GM04503 (cell line): Measurements from ENCODE around the gene CTXND2.
"Not testable (repeated sequence)": the region's sequence is repeated elsewhere in the genome, so short reads cannot be mapped to it uniquely, and the experiment has no call there.

Experiments
- DNase-seq: peaks from one replicate; pipeline ENCODE4 v3.0.0-alpha.2; 2012; ENCODE audit warnings: low read depth

CTXND2 gene

DNA sequence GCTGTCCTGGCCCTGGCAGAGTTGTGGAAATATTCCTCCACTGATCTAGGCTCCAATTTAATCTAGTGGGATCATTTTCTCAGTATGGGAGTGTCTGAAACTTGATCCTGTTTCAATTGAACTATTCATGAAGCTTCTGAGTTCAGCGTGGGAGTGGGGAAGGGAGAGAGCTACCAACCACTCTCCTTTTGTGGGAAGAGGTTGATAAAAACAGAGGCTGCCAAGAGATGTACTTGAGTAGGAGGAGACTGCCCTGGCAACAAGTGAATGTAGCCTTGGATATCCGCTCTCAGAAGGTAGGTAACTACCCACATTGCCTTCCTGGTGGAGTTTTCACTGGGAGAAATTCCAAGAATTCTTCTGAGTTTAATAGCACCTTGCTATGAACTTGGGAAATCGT is at the start of gene CTXND2:
Gene CTXND2, plus strand, starts transcription at position 119 of the 400 bp plus-strand sequence. CDS start 25,179 bp downstream, outside the sequence.
- DNase-seq = no peak

DNA sequence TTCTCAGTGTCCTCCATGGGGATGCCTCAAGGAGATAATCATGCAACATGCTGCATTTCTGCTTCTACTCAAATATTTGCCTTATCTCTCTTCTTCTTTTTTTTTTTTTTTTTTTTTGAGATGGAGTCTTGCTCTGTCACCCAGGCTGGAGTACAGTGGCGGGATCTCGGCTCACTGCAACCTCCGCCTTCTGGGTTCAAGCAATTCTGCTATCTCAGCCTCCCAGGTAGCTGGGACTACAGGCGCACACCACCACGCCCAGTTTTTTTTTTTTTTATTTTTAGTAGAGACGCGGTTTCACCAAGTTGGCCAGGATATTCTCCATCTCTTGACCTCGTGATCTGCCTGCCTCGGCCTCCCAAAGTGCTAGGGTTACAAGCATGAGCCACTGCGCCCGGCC is 46.1 kb upstream of the CTXND2 start:
- DNase-seq = not testable (repeated sequence)

DNA sequence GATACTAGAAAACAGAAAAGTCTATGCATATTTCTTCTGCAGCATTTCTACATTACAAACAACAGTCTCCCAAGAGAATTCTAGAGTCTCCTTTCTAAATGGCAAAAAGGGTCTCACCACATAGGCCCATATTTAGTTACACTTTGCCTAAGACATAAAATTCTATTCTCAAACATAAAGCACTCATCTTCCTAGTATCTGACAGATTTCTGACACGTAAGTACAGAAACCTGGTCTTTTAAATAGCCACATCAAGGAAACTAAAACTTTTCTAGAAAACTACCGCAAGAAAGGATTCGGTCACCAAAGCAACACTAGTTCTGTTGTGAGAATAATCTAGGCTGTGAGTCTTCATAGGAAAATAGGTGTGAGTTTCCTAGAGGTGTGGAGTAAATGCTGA is 45.3 kb upstream of the CTXND2 start:
- no peak for DNase-seq

DNA sequence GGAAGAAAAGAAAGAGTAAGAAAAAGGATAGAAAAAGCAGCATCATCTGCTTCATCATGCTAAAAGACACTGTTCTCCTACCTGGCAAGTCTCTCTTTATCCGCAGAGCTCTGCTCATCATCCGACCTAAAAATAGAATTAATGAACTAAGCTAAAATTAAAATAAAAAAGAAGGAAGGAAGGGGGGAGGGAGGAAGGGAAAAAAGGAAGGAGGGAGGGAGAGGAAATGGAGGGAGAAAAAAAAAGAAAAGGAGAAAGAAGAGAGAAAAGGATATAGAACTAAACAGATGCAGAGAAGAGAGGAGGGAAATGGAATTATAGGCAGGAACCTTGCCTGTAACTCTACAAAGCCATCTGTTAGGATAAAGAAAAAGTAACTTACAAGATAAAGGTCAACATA is 44.6 kb upstream of the CTXND2 start:
- no peak for DNase-seq

DNA sequence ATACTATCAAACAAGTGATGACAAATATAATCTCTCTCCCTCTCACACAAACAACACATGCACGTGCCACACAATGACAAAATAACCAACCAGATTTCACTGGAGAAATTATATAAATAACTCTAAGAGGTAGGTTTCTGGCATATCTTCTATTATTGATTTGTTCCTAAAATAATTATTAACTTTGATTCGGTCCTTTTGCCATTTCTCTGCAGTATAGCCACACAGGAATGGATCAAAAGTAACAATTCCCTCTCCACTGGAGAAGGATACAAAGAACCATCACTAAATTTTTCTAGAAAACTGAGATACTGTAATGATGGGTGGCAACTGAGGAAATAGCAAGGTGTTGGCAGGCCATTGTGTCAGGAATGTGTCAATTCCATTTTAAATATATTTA is 44.0 kb upstream of the CTXND2 start:
- no peak for DNase-seq

DNA sequence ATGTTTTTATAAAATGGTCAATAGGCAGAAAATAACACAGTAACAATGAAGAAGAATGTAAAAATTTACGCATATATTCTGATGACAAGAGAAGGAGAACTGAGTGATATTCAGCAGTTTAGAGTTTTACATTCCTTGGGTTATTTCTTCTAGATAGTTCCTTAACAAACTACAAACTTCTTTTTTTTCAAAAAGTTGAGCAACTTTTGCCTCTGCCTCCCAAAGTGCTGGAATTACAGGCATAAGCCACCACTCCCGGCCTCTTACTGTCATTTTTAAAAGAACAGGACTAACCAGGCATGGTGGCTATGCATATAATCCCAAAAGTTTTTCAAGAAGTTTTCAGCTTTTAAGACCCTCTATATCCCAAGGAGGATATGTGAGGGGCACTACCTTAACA is 43.5 kb upstream of the CTXND2 start:
- no peak for DNase-seq

DNA sequence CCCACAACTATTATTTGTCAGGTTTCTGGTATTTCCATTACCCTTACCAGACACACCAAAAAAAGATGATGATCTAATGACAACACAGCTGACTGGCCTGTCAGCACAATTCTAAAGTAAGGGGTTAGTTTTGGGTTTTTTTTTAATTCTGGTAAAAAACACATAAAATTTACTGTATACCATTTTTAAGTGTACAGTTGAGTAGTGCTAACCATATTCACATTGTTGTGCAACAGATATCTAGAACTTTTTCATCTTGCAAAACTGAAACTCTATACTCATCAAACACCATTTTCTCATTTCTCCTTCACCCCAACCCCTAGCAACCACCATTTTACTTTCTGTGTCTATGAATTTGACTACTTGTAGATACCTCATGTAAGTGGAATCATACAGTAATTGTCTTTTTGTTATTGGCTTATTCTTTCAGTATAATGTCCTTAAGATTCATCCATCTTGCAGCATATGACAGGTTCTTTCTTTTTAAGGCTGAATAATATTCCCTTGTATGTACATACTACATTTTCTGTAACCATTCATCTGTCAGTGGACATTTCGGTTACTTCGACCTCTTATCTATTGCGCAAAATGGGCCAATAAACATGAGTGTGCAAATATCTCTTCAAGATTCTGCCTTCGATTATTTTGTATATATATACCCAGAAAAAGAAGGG is 40.3 kb upstream of the CTXND2 start:
- DNase-seq = no peak

DNA sequence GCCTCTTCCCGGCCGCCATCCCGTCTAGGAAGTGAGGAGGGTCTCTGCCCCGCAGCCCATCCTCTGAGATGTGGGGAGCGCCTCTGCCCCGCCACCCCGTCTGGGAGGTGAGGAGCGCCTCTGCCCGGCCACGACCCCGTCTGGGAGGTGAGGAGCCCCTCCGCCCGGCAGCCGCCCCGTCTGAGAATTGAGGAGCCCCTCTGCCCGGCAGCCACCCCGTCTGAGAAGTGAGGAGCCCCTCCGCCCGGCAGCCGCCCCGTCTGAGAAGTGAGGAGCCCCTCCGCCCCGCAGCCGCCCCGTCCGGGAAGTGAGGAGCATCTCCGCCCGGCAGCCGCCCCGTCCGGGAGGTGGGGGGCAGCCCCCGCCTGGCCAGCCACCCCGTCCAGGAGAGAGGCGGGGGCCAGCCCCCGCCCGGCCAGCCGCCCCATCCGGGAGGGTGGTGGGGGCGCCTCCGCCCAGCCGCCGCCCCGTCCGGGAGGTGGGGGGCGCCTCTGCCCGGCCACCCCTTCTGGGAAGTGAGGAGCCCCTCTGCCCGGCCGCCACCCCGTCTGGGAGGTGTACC is 36.1 kb upstream of the CTXND2 start:
- not testable (repeated sequence) for DNase-seq

DNA sequence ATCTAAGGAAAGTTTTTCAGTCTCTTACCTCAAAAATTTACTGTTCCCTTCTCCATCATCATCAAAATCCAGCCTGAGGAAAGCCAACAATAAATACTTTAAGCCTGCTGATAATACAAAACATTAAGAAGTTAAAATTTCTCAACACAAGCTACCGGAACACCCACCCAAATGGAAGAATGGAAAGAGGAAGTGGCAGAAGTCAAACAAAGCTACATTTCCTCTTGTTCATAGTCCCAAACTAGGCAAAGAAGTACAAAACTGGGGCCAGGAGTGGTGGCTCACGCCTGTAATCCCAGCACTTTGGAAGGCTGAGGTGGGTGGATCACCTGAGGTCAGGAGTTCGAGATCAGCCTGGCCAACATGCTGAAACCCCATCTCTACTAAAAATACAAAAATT is 34.2 kb upstream of the CTXND2 start:
- DNase-seq = not testable (repeated sequence)

DNA sequence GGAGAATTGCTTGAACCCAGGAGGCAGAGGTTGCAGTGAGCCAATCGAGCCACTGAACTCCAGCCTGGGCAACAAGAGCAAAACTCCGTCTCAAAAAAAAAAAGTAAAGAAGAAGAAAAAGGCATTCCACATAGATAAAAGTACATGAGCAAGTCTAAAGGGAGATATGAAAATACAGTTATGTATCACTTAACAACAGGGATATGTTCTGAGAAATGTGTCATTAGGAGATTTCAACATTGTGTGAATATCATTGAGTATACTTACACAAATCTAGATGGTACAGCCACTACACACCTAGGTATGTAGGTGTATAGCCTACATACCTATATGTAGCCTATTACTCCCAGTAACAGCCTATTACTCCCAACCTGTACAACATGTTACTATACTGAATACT is 23.2 kb upstream of the CTXND2 start:
- no peak for DNase-seq

DNA sequence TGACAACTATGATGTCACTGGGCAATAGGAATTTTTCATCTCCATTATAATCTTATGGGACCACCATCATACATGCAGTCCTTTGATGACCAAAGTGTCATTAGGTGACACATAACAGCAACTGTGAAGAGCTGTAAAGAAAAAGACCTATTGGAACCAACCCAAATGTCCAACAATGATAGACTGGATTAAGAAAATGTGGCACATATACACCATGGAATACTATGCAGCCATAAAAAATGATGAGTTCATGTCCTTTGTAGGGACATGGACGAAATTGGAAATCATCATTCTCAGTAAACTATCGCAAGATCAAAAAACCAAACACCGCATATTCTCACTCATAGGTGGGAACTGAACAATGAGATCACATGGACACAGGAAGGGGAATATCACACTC is 22.7 kb upstream of the CTXND2 start:
- DNase-seq = not testable (repeated sequence)

DNA sequence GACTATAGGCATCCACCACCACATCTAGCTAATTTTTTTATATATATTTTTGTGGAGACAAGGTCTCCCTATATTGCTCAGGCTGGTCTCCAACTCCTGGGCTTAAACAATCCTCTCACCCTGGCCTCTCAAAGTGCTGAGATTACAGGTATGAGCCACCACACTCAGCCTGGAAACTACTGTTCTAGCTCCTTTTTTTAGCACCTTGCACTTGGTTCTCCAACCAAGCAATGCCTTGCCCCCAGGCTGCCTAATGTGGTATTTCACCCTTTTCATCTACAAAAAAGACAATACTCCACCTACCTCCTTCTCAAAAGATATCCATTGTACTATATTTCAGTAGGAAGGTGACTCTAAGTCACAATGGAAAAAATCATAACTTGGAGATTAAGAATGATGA is 17.3 kb upstream of the CTXND2 start:
- DNase-seq = no peak

DNA sequence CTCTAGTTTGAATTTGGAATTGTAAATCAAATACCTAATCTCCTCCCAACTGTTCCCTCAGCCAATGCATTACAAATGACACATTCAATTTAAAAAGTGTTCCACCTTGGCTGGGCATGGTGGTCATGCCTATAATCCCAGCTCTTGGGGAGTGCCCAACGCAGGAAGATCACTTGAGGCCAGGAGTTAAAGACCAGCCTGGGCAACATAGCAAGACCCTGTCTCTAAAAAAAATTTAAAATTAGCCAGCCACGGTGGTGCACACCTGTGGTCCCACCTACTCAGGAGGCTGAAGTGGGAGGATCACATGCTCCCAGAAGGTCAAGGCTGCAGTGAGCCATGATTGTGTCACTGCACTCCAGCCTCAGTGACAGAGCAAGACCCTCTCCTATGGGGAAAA is 14.4 kb upstream of the CTXND2 start:
- no peak for DNase-seq

DNA sequence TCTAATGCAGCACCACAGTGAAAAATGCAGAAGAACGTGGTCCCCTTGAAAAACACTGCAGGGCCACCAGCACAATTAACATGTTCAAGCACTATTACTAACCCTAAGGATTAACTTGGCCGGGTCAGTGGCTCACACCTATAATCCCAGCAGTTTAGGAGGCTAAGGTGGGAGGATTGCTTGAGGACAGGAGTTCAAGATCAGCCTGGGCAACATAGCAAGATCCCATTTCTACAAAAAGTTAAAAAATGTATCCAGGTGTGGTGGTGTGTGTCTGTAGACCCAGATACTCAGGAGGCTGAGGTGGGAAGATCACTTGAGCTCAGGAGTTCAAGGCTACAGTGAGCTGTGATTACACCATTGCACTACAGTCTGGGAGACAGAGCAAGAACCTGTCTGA is 13.4 kb upstream of the CTXND2 start:
- no peak for DNase-seq

DNA sequence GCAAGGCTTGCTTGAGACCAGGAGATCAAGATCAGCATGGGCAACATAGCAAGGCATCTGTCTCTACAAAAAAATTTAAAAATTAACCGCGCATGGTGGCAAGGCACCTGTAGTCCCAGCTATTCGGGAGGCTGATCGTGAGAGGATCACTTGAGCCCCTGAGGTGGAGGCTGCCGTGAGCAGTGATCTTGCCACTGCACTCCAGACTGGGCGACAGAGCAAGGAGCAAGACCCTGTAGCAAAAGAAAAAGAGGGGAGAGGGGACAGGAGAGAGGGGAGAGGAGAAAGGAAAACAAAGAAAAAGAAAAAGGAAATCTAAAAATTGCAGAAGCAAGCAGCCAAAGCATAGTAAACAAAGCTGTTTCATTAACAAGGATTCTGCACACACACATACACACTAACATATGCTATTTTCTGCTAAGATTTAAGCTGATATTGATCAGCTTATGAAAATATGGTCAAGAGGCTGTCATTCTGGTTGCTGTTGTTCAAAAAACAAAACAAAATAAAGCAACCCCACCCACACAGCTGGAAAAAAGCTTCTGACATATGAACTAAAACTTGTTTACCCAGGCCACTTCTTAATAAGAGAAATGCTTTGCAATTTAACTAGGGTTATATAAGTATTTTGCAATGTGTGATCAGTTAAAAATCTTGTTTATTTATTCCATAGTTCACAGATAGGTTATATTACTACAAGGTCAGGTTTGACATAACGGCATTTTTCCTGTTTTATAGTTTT is 12.3 kb upstream of the CTXND2 start:
- DNase-seq = no peak

DNA sequence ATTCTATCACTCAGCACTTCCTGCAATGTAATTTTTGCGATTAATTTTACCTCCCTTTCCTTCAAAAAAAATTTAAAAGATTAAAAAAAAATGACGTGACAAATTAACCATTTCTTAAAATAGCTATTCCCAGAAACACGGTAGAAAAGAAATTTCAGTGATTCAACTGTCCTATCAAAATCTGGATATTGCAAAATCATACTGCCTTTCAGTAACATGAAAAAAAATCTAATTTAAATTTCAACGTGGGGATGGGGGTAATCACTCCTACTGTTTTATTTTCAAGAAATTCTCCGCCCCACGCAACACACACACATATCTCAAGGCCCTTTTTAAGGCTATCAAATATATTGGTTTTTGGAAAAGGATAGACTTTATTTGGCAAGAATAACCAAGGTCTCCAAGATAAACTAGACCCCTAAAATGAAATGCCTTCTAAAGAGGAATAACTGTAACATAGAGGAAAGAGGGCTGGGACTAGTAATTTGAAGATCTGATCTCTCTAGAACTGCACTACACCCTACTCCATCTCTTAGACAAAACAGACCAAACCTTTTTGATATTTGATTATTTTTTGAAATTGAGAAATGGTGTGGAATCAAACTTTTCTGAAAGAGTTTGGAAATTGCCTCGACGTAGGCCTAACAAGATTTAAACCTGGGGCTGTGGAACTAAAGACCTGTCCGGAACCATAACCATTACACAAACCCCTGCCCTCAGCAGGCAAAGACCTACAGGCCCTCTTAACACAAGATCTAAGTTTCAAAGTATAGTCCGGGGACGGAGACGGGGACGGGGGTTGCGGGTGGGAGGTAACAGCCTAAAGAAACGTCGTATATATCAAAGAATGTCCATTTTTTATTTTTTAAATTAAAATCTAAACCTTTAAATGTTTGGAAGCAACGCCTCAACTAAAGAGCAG is 11.5 kb upstream of the CTXND2 start:
- DNase-seq = no peak

DNA sequence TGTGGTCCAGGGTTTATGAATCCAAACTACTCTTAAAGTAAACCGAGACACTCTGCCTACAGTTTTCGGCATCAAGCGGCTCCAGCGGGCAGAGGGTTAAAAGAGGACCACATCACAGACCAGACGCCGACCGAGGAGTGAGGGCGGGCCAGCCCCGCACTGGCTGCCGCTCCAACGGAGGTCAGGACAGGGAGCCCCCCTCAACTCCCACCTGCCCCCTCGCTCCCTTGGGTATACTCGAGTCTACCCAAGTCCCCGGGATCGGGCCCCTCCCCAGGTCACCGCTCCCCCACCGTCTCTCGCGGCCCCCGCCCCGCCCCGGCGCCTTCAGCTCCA is 10.8 kb upstream of the CTXND2 start:
- DNase-seq = no peak

DNA sequence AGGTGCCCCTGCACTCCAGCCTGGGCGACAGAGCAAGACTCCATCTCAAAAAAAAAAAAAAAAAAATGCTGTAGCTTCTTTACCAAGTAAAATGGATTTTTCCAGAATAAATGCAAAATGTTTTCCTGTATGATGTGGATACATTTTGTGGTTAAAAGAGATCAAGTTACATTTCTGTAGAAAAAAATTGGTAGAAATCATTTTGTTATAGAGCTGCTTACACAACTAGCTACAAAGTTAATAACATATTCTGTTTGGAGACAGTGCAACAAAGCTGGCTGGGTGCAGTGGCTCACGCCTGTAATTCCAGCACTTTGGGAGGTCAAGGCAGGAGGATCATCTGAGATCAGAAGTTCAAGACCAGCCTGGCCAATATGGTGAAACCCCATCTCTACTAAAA is 8.0 kb upstream of the CTXND2 start:
- DNase-seq = not testable (repeated sequence)

DNA sequence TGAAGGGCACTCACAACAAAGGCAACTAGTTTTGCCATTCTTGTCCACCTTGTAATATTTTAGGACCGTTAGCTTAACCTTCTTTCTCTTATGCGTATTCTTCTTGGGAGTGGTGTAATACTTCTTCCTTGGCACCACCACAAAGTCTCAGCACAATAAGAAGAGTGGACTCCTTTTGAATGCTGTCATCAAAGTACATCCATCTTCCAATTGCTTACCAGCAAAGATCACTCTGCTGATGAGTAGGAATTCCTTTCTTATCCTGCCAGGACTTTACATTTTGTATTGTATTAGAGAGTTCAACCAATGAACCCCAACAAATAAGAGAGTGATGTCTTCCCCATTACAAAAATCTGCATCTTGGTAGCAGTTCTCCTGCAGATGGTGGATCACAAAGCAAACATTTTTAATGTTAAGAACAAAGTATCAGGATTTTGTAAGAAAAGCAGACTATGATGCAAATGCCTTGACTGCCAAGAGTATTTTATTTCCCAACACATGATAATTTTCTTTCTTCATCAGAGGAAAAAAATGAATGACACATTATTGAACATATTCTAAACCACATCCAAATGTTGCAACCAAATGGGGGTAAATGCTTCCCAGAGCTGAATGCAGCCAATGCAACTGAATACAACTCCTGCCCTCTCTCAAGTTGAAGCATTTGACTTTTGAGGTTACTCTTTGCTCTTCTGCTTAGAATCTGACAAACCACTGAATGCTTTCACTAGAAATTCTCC is 5.4 kb upstream of the CTXND2 start:
- DNase-seq = peak; percentile 96

DNA sequence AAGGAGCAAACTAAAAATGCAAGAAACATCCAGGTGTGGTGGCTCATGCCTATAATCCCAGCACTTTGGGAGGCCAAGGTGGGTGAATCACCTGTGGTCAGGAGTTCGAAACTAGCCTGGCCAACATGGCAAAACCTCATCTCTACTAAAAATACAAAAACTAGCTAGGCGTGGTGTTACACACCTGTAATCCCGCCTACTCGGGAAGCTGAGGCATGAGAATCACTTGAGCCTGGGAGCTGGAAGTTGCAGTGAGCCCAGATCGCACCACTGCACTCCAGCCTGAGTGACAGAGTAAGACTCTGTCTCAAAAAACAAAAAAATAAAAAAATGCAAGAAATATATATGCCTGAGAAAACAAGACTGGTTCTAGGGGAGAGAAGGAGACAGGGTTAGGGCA is 3.8 kb upstream of the CTXND2 start:
- not testable (repeated sequence) for DNase-seq

DNA sequence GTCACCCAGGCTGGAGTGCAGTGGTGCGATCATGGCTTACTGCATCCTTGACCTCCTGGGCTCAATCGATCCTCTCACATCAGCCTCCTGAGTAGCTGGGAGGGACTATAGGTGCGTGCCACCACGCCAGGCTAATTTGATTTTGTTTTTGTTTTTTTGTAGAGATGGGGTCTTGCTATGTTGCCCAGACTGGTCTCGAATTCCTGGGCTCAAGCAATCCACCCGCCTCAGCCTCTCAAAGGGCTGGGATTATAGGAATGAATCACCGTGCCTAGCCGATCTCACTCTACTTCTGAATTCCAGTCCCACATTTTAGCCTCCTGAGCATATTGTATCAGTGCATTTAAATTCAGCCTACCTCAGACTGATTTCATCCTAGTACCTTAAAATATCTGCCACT is 1.8 kb downstream of the CTXND2 start:
- DNase-seq = no peak

DNA sequence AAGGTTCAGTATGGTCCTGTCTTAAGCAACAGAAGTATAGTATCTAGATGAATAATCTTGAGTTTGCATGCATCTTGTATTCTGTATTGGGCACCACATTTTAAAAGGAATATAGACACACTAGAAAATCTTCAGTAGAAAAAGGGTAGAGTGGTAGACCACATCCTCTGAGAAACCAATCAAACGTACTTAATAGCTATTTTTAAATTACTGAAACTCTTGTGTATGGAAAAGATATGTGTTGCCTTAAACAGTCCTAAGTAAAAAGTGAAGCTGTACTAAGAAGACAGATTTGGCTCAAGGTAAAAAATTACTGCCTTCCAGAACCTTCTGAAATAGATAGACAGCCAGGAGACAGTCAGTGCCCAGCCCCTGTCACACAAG is 3.1 kb downstream of the CTXND2 start:
- no peak for DNase-seq
